ENCODE data around the gene FMO5.
"Not testable (repeated sequence)": the region's sequence is repeated elsewhere in the genome, so short reads cannot be mapped to it uniquely, and the experiment has no call there.

The FMO5 gene

GRCh38 chr1:147167365-147167764, 57.8 kb downstream of the FMO5 start:
- TF ChIP-seq CTCF (IDR thresholded peaks at IDR 0.05; ENCODE audit: insufficient read depth, low read length, missing control alignments), result no peak
- ChIA-PET POLR2A (interaction anchor here (0.6 to 0.9 kb wide), 3 partner anchors 75 to 510 kb away, joined by 3 read pairs; partner anchors contain the start of gene CHD1L), CTCF (interaction anchor here (7.4 kb wide), 1 partner anchor 75 kb away, joined by 77 read pairs; the partner anchor contains the start of gene CHD1L)
- no peak overlapping the region for H3K4me3 ChIP-seq (ENCODE audit: low read depth, low read length)
- peak; percentile 93 for DNase-seq (ENCODE audit: low read depth, low spot score)

DNA sequence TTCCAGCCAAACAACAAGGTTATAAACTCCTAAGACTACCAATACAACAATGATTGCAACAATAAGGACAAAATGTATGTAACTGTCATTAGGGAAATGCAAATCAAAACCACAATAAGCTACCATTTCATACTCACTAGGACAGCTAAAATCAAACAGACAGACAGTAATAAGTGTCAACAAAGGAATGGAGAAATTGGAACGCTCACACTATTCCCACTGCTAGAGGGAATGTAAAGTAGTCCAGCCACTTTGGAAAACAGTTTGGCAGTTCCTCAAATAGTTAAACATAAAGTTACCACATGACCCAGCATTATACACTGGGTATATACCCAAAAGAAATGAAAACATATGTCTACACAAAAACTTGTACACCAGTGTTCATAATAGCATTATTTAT, 62.1 kb downstream of the FMO5 start:
- H3K4me3 ChIP-seq (ENCODE audit: low read depth, low read length), result no peak overlapping the region
- no peak for TF ChIP-seq CTCF (IDR thresholded peaks at IDR 0.05; ENCODE audit: insufficient read depth, low read length, missing control alignments)
- ChIA-PET POLR2A (no interaction called here), CTCF (interaction anchor here (3.0 kb wide), 1 partner anchor 80 kb away, joined by 16 read pairs; the partner anchor contains the start of gene CHD1L)
- DNase-seq (ENCODE audit: low read depth, low spot score), result no peak

GRCh38 chr1:147162093-147162492, 63.0 kb downstream of the FMO5 start:
- CTCF ChIA-PET, result interaction anchor here (1.4 to 3.0 kb wide), 3 partner anchors 10 to 81 kb away, joined by 4 to 16 read pairs (median 6); partner anchors contain the start of genes CHD1L and PRKAB2
- TF ChIP-seq CTCF (IDR thresholded peaks at IDR 0.05; ENCODE audit: insufficient read depth, low read length, missing control alignments), result no peak
- POLR2A ChIA-PET, result no interaction called here
- DNase-seq (ENCODE audit: low read depth, low spot score), result no peak
- H3K4me3 ChIP-seq (ENCODE audit: low read depth, low read length), result no peak overlapping the region

DNA sequence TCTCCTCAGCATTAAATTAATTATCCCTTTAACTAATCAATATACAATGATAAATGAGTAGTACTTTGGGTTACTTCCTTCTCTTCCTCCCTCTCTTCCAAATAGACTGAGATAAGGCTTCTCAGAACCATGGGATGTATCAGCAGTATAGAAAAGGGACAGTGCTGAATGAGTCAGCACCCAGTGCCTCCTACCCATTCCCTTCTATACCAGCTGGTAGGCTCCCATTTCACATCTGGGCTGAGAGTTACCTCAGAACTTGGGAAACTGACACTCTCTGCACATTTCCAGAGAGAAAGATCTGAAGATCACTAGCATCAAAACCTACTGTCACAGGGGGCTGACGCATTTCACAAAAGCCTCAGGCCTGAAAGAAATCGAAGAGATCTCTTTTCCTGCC, 68.0 kb downstream of the FMO5 start:
- H3K4me3 ChIP-seq (ENCODE audit: low read depth, low read length); POLR2A ChIA-PET; DNase-seq (ENCODE audit: low read depth, low spot score): not testable (repeated sequence)
- CTCF ChIA-PET, result interaction anchor here (0.7 kb wide), 1 partner anchor 16 kb away, joined by 3 read pairs; no protein-coding TSS in a partner anchor

- no peak for TF ChIP-seq CTCF (IDR thresholded peaks at IDR 0.05; ENCODE audit: insufficient read depth, low read length, missing control alignments)
- CTCF ChIA-PET, result no interaction called here
- no peak for DNase-seq (ENCODE audit: low read depth, low spot score)
- H3K4me3 ChIP-seq (ENCODE audit: low read depth, low read length), result no peak overlapping the region
- POLR2A ChIA-PET, result no interaction called here
These were observed 68.5 kb downstream of the FMO5 start for GRCh38 chr1:147156642-147157041.

- no peak for DNase-seq (ENCODE audit: low read depth, low spot score)
- no peak for TF ChIP-seq CTCF (IDR thresholded peaks at IDR 0.05; ENCODE audit: insufficient read depth, low read length, missing control alignments)
- ChIA-PET CTCF (no interaction called here), POLR2A (no interaction called here)
- H3K4me3 ChIP-seq (ENCODE audit: low read depth, low read length), result no peak overlapping the region
These were observed 72.4 kb downstream of the FMO5 start for GRCh38 chr1:147152772-147153171.

GRCh38 chr1:147151244-147151643, 73.9 kb downstream of the FMO5 start:
- no peak for TF ChIP-seq CTCF (IDR thresholded peaks at IDR 0.05; ENCODE audit: insufficient read depth, low read length, missing control alignments)
- ChIA-PET POLR2A (no interaction called here), CTCF (no interaction called here)
- H3K4me3 ChIP-seq (ENCODE audit: low read depth, low read length), result no peak overlapping the region
- no peak for DNase-seq (ENCODE audit: low read depth, low spot score)
